ENCODE measurements around the gene PEDS1.
A peak's percentile ranks its signal among the peaks of the same experiment; 100 is the strongest.

PEDS1 gene

GRCh38 chr20:50115591-50116367 lies 37.7 kb downstream of the PEDS1 start:
- peak; percentile 90 for DNase-seq (ENCODE audit: low spot score)
- in situ Hi-C loops (cut with MboI; ENCODE audit: low sequenced_read_pairs, unreplicated experiment), result no loop called here
- TF ChIP-seq CTCF (IDR thresholded peaks at IDR 0.05; ENCODE audit: borderline replicate concordance, control extremely low read depth, extremely low read depth, insufficient read depth, missing control alignments), result no peak

- TF ChIP-seq CTCF (IDR thresholded peaks at IDR 0.05; ENCODE audit: borderline replicate concordance, control extremely low read depth, extremely low read depth, insufficient read depth, missing control alignments), result no peak
- in situ Hi-C loops (cut with MboI; ENCODE audit: low sequenced_read_pairs, unreplicated experiment), result no loop called here
- no peak for DNase-seq (ENCODE audit: low spot score)
Observed at GRCh38 chr20:50115041-50115512, 38.4 kb downstream of the PEDS1 start.

GRCh38 chr20:50113420-50114224 lies 39.9 kb downstream of the PEDS1 start:
- DNase-seq (ENCODE audit: low spot score), result no peak
- no peak for TF ChIP-seq CTCF (IDR thresholded peaks at IDR 0.05; ENCODE audit: borderline replicate concordance, control extremely low read depth, extremely low read depth, insufficient read depth, missing control alignments)
- in situ Hi-C loops (cut with MboI; ENCODE audit: low sequenced_read_pairs, unreplicated experiment), result no loop called here

GRCh38 chr20:50112512-50113419 lies 40.8 kb downstream of the PEDS1 start, which contains the start of gene UBE2V1:
UBE2V1 (minus strand) TSS chr20:50113150; CDS start chr20:50113128, 22 bp downstream.
- in situ Hi-C loops (cut with MboI; ENCODE audit: low sequenced_read_pairs, unreplicated experiment), result no loop called here
- peak; percentile 36 for TF ChIP-seq CTCF (IDR thresholded peaks at IDR 0.05; ENCODE audit: borderline replicate concordance, control extremely low read depth, extremely low read depth, insufficient read depth, missing control alignments)
- peak; percentile 93 for DNase-seq (ENCODE audit: low spot score)

GRCh38 chr20:50111829-50112495 lies 41.6 kb downstream of the PEDS1 start:
- in situ Hi-C loops (cut with MboI; ENCODE audit: low sequenced_read_pairs, unreplicated experiment), result no loop called here
- no peak for DNase-seq (ENCODE audit: low spot score)
- no peak for TF ChIP-seq CTCF (IDR thresholded peaks at IDR 0.05; ENCODE audit: borderline replicate concordance, control extremely low read depth, extremely low read depth, insufficient read depth, missing control alignments)
